KBM-7 (cell line): ENCODE results near the gene DVL2.

ENCODE experiments used
- DNase-seq: peaks from one replicate; pipeline ENCODE4 v3.0.0-alpha.2; 2015
- in situ Hi-C: fragments of 300-500 bp; cut with MboI; formaldehyde crosslinking; loops from 2 replicates; pipeline ENCODE4 v1.14.3; 2020; ENCODE audit warnings: low sequenced_read_pairs, low pct_unique_long_range_greater_than_20kb, mixed read lengths

Gene DVL2

GRCh38 chr17:7234083-7234951, at the start of gene DVL2:
DVL2 (minus strand) TSS chr17:7234517; CDS start chr17:7234262, 255 bp downstream.
- in situ Hi-C loops = no loop called here
- DNase-seq = peak; percentile 97

- DNase-seq = no peak
- in situ Hi-C loops = no loop called here
These were observed 49.3 kb upstream of the DVL2 start for GRCh38 chr17:7283471-7284216.

- in situ Hi-C loops = no loop called here
- no peak for DNase-seq
These were observed 48.5 kb upstream of the DVL2 start for GRCh38 chr17:7282752-7283321.

- in situ Hi-C loops = no loop called here
These were observed 47.8 kb upstream of the DVL2 start for GRCh38 chr17:7281953-7282751.

GRCh38 chr17:7281074-7281952, 47.0 kb upstream of the DVL2 start, which contains the start of gene SLC2A4:
SLC2A4 (plus strand) TSS chr17:7281718; CDS start chr17:7281935, 217 bp downstream.
- in situ Hi-C loops = no loop called here
- peak; percentile 100 for DNase-seq

More at GRCh38 chr17:7281953-7282751, 47.8 kb upstream of the DVL2 start:
- no peak for DNase-seq

- peak; percentile 95 for DNase-seq
- in situ Hi-C loops = no loop called here
These were observed 46.3 kb upstream of the DVL2 start for GRCh38 chr17:7280519-7281073.

- in situ Hi-C loops = no loop called here
These were observed 45.1 kb upstream of the DVL2 start for GRCh38 chr17:7279448-7279847.

GRCh38 chr17:7266784-7267183, 32.5 kb upstream of the DVL2 start:
- DNase-seq = no peak
- in situ Hi-C loops = no loop called here

More at GRCh38 chr17:7279448-7279847, 45.1 kb upstream of the DVL2 start:
- no peak for DNase-seq

- in situ Hi-C loops = no loop called here
These were observed 29.4 kb upstream of the DVL2 start for GRCh38 chr17:7263801-7264078.

GRCh38 chr17:7262935-7263800, 28.9 kb upstream of the DVL2 start:
- peak; percentile 63 for DNase-seq
- in situ Hi-C loops = no loop called here

More at GRCh38 chr17:7263801-7264078, 29.4 kb upstream of the DVL2 start:
- DNase-seq = no peak

GRCh38 chr17:7262192-7262934, 28.0 kb upstream of the DVL2 start, which contains the start of gene CLDN7:
CLDN7 (minus strand) TSS chr17:7262478; CDS start chr17:7262043, 435 bp downstream.
- in situ Hi-C loops = no loop called here
- no peak for DNase-seq

- no peak for DNase-seq
- in situ Hi-C loops = no loop called here
These were observed 27.3 kb upstream of the DVL2 start for GRCh38 chr17:7261379-7262191.

GRCh38 chr17:7260651-7261378, 26.5 kb upstream of the DVL2 start:
- in situ Hi-C loops = no loop called here
- no peak for DNase-seq

- no peak for DNase-seq
- in situ Hi-C loops = no loop called here
These were observed 25.8 kb upstream of the DVL2 start for GRCh38 chr17:7260151-7260550.

- no peak for DNase-seq
- in situ Hi-C loops = no loop called here
These were observed 25.2 kb upstream of the DVL2 start for GRCh38 chr17:7259555-7259889.
